NCI-H1930 (cell line): Measurements from ENCODE around the gene POU6F2.

ENCODE experiments used
- DNase-seq, 2 experiments: peaks; one replicate each; lab custom pipeline; 2025; lab: John Stamatoyannopoulos, UW

The POU6F2 gene

DNA sequence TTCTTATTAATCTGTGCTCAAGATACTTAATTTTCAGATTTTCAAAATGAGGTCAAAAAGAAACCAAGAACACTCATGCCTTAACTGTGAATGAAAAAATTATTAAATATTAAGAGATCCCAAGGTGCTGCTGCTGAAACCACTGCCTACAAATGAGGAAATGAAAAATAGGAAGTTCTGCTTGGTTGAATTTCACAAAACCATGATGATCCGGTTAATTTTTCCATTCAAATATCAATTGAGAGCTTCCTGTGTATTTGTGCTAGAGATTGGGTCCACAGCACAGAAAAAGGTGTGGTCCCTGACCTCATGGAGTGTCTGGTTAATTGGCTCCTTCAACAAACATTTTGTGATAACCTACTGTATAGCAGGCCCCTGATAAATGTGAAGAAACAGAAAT lies 455.8 kb downstream of the POU6F2 start:
- DNase-seq, result no peak

DNA sequence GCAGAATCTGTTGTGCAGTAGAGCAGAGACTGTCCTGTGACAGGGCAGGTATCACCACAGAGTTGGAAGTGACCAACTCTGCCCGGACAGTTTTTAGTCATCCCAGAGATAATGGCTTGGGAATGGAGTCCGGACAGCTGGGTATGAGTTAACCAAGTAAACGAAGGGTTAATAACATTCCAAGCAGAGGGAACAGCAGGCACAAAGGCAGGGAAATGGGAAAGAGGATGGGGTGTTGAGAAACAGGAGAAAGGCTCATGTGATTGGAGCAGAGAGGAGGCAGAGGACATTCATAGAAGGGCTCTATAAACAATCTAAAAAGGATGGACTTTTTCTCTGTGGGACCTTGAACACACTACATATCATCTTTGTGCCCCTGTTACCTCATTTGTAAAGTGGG lies 456.3 kb downstream of the POU6F2 start:
- DNase-seq, result no peak

DNA sequence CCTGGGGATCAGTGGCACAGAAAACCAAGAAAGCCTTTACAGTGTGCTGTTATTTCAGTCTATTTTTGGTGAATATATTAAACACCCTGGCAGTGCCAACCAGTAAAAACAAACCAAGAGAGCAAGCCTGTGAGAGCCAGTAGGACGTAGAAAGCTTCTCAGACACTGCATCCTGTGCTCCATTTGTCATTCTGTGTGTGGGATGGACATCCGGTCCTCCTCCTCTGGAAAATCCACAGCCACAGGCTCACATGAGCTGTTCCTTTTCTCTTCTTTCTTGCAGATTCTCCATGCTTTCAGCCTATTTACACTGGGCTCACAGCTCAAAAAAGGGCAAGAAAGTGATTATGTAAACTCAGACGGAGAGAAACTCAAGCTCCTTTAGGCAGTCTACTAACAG lies 468.8 kb downstream of the POU6F2 start:
- no peak for DNase-seq

DNA sequence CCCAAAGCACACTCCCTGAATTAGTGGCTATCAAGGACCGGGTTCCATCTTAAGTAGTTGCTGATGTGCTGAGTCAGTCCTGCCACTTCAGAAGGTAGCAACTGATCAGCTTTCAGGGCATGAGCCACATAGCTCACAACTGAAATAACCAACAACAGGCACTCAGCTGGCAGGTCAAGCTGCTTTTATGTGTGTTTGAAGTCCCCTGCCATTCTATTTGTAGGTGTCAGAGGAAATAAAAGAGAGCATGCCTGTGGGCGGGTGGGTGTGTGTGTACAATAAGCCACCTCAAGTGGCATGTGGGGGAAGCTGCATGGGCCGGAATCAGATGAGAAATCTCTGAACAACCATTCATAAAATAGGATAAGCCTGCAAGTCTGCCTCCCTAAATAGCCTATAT lies 474.2 kb downstream of the POU6F2 start:
- no peak for DNase-seq

DNA sequence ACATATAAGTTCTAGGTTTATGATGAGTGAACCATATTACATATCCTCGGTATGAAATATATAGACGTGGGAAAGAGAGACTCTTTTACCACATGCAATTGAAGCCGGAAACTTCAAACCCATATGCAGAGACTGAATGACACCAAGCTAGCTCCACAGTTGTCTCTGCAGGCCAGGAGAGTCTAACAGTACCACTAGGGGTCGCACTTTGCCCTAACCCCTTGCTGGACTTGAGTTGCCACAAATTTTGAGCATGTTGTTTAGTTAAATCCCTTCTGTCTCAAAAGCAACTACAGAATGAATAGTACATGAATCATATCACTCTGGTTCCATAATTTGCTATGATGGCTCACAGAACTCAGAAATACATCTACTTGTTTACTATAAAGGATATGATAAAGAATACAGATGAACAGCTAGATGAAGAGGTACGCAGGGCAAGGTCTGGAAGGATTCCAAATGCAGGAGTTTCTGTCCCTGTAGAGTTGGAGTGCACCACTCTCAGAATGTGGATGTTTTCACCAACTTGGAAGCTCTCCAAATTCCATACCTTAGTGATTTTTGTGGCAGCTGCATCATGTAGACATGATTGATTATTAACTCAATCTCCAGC lies 476.1 kb downstream of the POU6F2 start:
- DNase-seq, result peak; percentile 9 to 33

DNA sequence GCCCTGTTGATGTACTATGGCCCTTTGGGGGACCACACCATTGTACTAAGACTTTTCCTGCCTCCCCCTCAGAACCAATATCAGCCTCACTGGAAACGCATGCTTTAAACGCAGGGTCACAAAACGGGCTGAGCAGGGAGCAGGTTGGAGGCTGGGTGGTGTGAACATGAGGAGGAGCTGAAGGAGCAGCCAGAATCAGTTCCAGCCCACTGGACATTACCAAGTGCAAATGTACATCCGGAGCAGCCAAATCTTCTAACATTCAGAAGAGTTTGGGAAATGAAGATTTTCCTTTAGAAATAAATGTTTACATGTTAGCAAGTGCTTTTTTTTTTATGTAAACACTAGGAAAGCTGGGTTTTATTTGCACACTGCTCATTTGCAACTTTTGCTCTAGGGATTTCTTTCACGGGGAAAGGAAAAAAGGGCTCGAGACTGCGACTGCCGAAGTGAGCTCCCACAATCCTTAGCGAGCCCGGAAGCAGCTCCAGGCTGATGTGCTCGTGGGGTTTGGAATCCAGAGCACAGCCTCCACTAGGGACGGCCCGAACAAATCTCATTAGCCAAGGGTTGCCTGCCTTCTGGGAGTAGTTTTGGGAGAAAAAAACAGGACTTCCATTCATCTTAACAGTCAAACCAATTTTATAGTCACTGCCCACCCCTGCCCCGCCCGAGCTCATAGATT lies 480.5 kb downstream of the POU6F2 start:
- peak in 1 of 2 experiments; percentile 18 for DNase-seq

- no peak for DNase-seq
Observed at GRCh38 chr7:39459636-39460035, 481.9 kb downstream of the POU6F2 start.

GRCh38 chr7:39460486-39460885 lies 482.8 kb downstream of the POU6F2 start:
- no peak for DNase-seq

- DNase-seq, result no peak
Observed at GRCh38 chr7:39461263-39461820, 483.6 kb downstream of the POU6F2 start.

DNA sequence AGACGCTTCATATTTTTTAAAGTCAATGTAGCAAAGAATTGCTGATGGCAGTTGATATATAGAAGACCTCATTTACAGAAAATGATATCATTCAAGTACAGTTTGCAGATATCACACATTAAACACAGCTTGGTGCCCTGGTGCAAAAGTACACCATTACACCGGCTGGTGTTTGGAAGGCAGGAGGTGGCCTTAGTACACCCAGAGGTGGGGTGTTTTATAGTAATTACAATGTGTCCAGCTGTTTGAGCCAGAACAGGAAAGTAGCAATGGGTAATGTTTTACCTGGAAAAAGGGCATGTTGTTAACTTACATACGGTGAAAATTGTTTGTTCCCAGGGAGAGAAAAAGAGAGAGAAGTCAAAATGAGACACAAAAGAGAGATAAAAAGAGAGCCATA lies 485.5 kb downstream of the POU6F2 start:
- no peak for DNase-seq

- no peak for DNase-seq
Observed at GRCh38 chr7:39464350-39465054, 486.8 kb downstream of the POU6F2 start.

GRCh38 chr7:39465055-39465929 lies 487.6 kb downstream of the POU6F2 start:
- DNase-seq, result peak in 1 of 2 experiments; percentile 19

DNA sequence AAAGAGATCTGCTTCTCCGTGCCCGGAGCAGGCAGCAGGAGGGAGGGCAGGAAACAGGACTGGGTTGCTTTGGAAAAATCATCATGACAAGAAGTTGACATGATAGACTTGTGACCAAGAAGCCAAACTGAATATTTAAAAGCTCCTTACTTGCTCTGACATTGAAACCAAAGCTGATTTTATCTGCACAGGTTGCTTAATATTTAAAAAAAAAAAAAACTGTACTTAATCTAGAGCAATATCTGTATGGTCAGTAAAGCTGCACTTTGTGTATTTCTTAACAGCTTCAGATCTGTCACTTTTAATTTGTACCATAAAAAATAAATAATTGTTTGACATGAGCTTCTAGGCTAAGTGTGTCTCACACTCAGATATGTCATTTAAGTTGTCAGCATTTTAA lies 490.6 kb downstream of the POU6F2 start:
- no peak for DNase-seq

GRCh38 chr7:39468808-39469374 lies 491.2 kb downstream of the POU6F2 start:
- no peak for DNase-seq

GRCh38 chr7:39480901-39481300 lies 503.2 kb downstream of the POU6F2 start:
- DNase-seq, result no peak

DNA sequence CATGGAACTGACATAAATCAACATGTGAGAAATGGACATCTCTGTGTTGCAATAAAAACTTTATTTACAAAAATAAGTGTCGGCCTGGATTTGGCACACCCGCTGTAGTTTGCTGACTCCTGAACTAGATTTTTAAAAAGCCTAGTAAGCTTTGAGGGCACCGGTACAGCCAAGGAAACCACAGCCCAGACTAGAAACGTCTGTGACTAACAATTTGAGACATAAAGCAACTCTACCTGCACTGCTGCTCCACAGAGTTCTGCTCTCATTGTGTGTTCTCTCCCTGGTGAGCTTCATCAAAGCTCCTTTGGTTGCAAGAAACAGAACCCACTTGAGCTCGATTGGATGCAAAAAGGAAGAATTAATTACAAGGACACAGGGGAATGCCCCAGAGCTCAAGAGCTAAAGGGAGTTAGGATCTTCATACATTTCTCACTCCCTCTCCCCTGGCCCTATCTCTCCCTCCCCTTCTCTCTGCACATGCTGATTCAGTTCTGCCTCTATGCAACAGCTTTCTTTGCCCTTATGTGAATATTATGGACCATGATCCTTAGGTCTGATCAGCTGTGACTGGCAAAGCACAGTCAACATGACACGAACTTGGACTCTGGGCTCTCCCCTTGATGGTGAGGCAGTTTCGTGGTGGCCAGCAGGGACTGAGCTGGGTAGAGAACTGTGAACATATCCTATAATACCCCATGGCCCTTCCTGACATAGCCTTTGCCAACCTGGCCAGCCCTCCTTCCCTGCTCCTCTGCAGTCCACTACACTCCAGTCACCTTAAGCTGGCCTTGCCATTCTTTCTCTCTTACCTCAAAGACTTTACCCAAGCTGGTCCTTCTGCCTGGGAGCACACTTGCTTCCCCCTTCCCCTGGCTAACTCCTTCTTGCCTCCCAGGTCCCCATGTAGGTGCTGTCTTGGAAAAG lies 511.0 kb downstream of the POU6F2 start:
- DNase-seq, result no peak

DNA sequence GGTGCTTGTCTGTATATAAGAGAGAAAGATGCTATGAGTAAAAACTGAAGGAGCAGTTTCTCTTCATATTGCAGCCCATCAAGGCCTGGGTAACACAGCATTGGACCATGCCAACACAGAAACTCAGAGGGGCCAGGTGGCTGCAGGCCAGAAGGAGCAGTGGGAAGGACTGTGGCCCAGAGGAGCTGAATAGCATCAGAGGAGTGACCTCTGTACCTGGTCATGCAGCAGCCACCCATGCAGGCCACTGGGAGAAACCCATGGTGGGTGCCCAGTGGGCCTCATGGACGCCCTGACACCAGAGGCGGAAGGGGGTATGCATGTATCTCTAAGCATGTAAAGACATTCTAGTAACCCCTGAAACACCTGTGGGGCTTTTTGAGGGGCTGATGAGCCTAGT lies 512.6 kb downstream of the POU6F2 start:
- no peak for DNase-seq

DNA sequence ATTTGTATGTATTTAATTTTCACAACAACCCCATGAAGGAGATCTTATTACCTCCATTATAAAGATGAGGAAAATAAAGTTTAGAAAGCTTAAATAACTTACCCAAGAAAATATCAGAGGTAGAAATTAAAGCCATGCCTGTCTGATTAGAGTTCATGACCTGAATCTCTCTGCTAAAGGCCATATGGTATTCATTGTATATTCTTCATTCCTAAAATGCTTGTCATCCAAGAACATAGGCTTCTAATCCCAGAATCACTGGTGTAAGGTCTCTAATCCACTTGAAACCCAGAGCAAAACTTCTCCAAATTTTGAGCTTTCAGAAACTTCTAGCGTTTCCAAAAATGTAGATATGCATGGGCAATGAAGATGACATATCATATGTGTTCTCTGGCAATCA lies 516.2 kb downstream of the POU6F2 start:
- DNase-seq, result no peak

- DNase-seq, result no peak
Observed at GRCh38 chr7:39501358-39501757, 523.6 kb downstream of the POU6F2 start.

- no peak for DNase-seq
Observed at GRCh38 chr7:39504963-39505362, 527.3 kb downstream of the POU6F2 start.
